DMS 273 treated with DMSO at 0.1 percent for 48 hours (cell line): ENCODE data around the gene AATK.

ENCODE experiments used
- DNase-seq: peaks from one replicate; lab custom pipeline; 2025; lab: John Stamatoyannopoulos, UW

The AATK gene

GRCh38 chr17:81071761-81072741 is 94.0 kb downstream of the AATK start:
- DNase-seq: no peak

DNA sequence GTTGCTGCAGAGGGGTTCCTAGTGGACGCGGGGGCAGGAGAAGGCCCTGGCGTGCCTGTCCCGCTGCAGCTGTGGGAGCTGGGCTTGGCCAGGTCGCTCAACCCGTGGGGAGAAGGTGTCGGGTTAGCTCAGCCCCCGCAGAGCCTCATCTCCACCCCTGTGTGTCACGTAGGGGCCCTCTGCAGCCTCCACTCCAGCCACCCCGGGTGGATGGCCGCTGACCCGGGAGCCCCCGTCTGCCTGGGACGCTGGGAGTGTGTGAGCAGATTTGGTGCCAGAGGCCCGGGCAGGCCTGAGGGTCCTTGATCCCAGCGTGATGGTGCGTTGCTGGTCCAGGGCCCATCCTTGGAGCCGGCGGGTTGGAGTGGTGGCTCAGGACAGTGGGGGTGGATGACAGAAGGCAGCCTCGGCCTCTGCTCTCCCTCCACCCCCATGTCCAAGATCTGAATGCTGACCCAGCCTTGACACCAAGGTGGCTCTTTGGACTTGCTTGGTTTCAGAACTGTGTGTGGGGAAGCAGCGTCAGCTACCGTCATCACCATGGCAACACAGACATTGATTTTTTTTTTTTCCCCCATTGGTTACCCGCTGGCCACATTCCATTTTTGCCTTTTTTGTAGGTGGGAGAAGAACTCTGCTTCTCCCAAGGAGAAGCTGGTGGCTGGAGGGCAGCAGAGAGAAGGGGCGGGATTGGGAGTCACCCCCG is 95.3 kb downstream of the AATK start:
- no peak for DNase-seq

- no peak for DNase-seq
These were observed 96.8 kb downstream of the AATK start for GRCh38 chr17:81069135-81069645.

DNA sequence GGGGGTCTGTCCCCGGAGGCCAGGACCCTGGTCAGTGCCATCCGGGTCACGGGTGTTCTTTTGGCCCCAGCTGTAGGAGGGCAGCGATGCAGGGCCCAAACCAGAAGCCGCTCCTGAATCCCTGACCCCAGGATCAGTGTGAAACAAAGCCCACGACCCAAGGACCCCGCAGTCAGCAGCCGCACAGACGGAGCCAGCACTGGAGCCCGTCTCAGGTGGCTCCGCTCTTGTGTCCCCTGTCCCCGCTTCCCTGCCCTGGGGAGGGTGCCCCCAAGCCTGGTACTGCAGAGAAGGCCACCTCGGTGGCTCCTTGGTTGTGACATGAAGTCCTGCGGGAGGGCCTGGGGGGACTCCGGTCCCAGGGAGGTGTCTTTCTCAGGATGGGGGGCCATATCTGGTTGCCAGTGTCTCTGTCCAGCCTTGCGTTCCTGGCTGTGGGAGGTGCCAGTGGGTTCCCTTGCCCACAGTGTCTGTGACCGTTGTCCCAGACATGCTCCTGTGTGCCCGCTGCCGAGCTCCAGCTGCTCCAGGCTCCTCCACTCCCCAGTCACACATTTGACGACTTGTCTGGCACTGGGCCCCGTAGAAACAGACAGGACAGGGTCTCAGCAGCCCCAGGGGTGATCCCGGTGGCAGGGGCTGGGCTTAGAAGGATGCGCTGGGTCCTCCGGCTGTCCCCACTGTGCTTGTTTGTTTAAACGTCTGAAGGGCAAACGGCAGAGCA is 97.4 kb downstream of the AATK start:
- DNase-seq: no peak

- no peak for DNase-seq
These were observed 98.6 kb downstream of the AATK start for GRCh38 chr17:81067391-81067811.
